Fibroblast of the conjunctiva (primary cell): ENCODE results near the gene MARS1.

Experiments
- DNase-seq: peaks from one replicate; pipeline ENCODE4 v3.0.0-alpha.2; 2010; ENCODE audit warnings: low read depth

MARS1 gene

DNA sequence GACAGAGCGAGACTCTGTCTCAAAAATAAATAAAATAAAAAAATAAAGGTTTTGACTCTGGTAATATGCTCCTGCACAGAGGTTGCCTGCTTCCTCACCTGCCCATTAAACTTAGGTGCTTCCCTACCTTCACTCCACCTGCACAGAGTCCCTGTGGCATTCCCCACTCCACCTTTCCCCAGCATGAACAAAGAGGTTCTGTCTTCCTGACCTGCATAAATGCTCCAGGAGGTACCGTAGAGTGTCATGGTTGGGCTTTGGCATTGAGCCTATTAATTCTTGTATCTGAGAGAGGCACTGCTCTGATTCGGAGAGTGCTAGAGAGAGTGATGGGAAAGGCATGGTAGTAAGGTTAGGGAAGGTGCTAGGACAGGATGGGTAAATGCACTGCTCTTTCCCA, 14.5 kb upstream of the MARS1 start:
- DNase-seq, result no peak

DNA sequence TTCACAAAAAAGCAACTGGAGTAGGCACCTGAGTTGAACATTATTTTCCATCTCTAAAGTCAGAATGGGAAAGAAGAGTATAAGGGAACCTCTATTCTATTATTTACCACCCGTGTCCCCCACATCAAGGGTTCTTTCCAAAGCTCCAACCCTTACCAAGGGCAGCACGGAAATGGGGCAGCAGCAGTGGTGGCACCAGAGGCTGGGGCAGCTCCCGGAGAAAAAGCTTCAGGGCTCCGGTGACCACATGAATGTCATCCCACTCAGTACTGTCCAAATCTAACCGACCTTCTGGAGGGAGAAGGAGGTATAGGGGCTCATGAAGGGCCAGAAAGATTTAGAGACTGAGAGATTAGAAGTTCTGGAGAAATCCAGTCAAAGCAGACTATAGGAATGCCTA, 14.0 kb upstream of the MARS1 start:
- DNase-seq, result no peak

- no peak for DNase-seq
Observed at GRCh38 chr12:57474430-57474829, 13.4 kb upstream of the MARS1 start.

DNA sequence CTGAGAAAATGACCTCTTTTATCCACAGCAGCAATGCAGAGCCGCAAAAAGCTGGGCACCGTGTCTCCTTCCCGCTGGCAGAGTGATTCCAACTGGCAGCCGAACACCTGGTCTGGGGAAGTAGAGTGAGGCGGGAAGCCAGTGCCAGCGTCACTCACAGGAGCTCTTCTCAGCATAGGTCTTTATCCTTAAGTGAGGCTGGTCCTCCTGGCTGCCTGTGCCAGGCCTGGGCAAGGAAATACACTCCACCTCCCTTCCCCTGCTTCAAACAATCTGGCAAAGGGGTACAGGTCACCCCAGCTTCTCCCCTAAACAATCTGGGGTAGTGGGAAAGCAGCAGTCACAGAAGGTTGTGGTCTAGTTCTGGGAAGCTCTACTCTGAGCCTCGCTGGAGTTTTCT, 13.0 kb upstream of the MARS1 start:
- DNase-seq, result no peak

- DNase-seq, result no peak
Observed at GRCh38 chr12:57475271-57476161, 12.4 kb upstream of the MARS1 start.

- DNase-seq, result no peak
Observed at GRCh38 chr12:57476162-57476992, 11.5 kb upstream of the MARS1 start.

- no peak for DNase-seq
Observed at GRCh38 chr12:57476993-57477709, 10.7 kb upstream of the MARS1 start.

DNA sequence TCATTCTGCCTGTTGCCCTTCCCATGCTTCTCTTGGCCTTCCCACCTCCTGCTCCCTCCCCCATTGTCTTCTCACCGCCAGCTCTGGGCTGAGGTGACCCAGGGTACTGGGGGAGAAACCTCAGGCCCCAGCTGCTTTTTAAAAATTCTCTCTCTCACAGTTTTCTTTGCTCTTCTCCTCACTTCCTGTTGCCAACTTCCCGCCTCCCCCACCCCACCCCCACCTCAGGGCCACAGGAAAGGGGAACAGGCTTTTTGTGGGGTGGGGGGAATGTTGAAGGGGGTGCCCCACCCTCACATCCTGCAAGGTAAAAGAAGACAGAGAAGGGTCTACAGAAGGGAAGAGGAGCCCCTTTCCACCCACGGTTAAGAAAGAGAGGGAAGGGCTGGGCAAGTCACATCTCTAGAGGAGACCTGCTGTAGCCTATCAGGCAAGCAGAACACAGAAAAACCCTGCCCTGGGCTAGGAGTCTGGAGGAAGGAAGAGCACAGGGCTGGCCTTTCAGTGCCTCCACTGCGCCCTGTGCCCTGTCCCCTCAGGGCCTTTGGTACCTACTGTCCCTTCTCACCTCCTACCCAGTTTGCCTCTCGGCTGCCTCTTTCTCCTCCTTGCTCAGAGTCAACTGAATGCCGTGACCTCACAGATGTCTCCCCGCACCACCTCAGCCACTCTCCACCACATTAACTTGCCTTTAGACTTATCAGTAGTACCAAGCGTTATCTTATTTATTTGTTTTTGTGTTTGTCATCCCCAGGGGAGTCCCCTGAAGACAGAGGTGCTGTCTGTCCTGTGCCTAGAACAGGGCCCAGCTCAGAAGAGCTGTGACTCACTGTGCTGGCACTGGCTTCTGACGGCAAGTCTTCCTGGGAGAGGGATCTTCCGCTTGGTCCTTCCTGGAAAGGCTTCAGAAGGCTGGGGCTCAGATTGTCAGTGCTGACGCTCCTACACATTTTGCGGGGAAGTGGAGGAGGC, 9.9 kb upstream of the MARS1 start:
- DNase-seq, result no peak

GRCh38 chr12:57479043-57479375, 8.9 kb upstream of the MARS1 start:
- no peak for DNase-seq

DNA sequence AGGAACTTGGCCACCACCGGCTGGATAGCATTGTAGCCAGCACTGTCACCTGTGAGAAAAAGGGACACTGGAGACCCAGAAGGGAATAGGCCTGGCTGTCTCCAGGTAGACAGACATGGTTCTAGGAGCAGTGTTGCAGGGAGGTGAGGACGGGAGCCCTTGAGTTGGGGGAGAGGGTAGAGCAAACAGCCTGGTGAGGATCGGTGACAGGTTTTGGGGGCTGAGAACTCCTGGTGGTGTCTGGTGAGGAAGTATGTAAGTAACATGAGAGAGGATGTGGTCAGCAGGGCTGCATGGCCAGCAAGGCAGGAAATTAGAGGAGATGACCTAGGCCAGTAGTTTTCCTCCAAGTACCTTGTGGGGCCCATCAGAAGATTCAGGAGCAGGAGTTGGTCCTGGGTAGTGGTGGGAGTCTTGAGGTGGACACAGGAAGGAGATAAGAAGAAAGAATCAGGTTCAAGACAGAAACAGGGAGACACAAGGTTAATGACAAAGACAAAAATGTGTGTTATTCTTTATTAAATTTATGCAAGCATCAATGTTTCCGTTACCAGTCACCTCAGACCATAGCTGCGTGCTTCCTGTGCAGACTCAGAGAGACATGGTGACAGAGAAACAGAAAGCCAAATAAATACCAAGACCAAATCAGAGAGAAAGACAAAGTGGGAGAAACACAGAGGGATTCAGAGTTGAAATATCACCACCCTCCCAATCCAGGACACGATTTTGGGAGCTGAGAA, 8.3 kb upstream of the MARS1 start, which contains the start of gene ARHGAP9:
TSS of gene ARHGAP9 (minus strand) at position 491 of the 740 bp plus-strand sequence. CDS start at position 31, 460 bp downstream.
- no peak for DNase-seq

DNA sequence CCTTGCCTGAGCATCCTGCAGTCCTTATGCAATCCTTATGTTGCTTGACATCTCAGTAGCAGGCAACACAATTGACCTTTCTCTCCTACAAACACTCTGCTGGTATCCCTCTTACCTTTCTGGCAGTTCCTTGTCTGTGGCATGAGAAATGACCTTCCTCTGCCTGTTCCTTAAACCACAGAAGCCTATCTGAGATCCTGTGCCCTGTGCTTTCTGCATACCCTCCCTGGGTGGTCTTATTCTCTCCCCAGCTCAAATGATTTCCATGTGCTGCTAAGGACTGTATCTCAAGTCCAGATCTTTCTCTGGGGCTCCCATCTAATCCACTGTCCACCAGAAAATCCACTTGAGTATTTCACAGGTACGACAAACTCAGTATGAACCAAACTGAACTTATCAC, 6.2 kb upstream of the MARS1 start:
- DNase-seq, result no peak

DNA sequence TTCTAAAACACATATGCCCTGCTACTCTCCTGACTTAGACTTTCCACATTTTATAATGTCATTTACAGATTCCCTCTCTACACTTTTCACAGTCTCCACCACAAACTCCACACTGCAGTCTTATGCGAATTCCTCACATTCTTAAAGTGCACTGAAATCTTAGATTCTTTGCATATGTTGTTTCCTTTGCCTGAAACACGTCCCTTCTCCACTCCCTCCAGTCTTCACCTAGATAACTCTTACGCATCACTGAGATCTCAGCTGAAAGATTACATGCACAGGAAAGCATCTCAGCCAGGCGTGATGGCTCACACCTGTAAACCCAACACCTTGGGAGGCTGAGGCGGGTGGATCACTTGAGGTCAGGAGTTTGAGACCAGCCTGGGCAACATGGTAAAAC, 4.4 kb upstream of the MARS1 start:
- no peak for DNase-seq

DNA sequence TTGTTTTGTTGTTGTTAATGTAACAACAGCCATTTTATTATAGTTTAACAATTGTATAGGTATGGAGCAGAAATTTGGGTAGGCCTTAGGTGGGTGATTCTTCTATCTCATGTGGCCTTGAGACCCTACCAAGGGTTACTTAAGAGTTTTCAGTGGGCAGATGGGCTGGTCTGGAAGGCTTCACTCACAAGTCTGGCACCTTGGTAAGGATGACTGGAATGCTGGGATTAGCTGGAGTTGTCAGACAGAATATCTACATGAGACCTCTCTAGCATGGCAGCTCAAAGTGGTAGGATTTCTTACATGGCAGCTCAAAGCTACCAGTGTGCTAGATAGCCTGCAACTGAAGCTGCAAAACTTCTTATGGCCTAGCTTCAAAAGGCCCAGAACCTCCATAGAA, 2.2 kb upstream of the MARS1 start:
- DNase-seq, result no peak

DNA sequence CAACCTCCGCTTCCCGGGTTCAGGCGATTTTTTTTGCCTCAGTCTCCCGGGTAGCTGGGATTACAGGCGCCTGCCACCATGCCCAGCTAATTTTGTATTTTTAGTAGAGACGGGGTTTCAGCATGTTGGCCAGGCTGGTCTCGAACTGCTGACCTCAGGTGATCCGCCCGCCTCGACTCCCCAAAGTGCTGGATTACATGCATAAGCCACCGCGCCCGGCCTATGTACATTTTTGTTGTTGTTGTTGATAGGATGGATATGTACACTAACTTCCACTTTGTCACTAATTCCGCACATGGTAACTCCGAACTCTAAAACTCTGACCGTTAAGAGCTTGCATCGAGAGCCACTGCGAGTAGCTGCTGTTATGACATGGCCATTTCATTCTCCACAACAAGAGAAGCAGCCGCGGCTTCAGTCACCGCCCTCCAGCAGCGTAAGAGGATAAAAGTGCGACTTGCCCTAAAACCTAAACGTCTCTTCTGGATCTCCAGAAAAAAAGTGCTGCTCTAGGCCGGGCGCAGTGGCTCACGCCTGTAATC, 742 bp upstream of the MARS1 start:
- DNase-seq, result no peak

DNA sequence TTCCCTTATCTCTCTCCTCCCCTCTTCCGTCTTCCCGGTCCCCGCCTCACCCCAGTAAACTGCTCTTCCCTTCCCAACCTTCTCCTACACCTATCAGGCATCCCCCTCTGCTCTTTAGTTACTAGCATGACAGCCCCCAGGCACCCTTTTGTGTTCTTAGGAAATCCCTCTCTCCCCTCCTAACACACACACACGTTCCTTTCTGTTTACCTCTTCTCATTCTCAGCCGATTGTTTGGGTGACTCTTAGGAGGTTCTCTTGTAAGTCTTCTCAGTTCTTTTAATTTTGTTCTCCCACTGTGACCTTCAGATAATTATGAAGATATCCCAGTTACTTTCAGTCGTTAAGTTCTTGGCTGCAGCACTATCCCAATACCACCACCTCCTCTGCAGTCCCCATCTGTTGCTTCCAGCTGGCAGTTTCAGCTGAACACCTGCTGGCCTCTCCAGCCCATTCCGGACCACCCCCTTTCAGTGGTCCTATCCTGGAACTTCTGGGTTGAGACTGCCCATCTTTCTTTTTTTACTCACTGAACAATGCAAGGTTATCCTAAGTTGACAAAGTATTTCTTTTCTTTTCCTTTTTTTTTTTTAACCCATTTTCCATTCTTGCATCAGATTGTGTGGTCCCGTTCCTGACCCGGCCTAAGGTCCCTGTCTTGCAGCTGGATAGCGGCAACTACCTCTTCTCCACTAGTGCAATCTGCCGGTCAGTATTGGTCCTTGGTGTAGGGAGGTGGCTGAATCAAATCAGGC, 711 bp downstream of the MARS1 start:
- DNase-seq, result no peak

- no peak for DNase-seq
Observed at GRCh38 chr12:57489157-57489641, 1.3 kb downstream of the MARS1 start.

DNA sequence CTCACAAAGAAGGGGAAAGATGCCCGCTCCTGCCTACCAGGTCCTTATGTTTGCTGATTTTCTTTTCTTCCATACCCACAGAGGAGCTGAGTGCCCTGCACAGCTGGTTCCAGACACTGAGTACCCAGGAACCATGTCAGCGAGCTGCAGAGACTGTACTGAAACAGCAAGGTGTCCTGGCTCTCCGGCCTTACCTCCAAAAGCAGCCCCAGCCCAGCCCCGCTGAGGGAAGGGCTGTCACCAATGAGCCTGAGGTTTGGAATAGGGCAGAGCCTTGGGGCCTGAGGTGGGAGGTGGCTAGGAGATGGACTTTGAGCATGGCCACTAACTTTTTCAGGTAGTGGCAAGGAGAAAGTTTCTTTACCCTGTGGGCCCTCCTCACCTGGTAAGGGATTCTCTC, 2.3 kb downstream of the MARS1 start:
- no peak for DNase-seq

DNA sequence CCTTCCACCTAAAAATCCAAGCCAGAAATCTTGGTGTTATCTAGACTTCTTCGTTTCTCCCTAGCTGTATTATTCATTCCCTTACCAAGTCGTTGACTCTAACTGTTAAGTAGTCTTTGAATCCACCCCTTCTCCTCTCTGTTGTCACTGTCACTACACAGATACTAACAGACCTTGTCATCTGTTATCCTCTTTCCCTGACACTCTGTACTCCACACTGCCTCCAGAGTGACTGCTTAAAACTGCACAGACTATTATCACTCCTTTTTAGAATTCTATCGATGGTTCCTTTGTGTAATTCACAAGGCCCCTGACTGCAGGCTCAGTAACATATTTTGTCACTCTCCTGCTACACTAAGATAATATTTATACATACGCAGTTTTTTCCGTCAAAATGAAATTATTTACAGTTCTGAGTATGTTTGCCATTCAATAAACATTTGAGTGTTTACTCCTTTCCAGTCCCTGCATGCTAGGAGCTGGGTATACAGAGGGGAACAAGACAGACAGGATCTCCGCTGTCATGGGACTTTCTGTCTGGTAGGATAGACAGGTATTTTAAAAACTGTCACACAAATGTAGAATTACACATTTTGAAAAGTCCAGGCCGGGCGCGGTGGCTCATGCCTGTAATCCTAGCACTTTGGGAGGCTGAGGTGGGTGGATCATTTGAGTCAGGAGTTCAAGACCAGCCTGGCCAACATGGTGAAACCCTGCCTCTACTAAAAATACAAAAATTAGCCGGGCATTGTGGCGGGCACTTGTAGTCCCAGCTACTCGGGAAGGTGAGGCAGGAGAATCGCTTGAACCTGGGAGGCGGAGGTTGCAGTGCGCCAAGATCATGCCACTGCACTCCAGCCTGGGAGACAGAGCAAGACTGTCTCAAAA, 3.8 kb downstream of the MARS1 start:
- no peak for DNase-seq
